Activated naive CD4-positive, alpha-beta T cell treated with anti-CD3 and anti-CD28 coated beads, Interleukin-2, amount 50 U/mL, for 16 hours (primary cell): ENCODE results near the gene UBE2L3.
"Not testable (repeated sequence)": the region's sequence is repeated elsewhere in the genome, so short reads cannot be mapped to it uniquely, and the experiment has no call there.

Source experiments
- DNase-seq: peaks from one replicate; pipeline ENCODE4 v3.0.0-alpha.2; 2020

The UBE2L3 gene

GRCh38 chr22:21567456-21568346 is at the start of gene UBE2L3:
UBE2L3 (plus strand) TSS chr22:21567714; CDS start chr22:21567745, 31 bp downstream.
- DNase-seq, result peak; percentile 87

- not testable (repeated sequence) for DNase-seq
Measured at GRCh38 chr22:21526705-21527500, 40.6 kb upstream of the UBE2L3 start.

GRCh38 chr22:21531525-21531924 is 36.0 kb upstream of the UBE2L3 start:
- DNase-seq, result not testable (repeated sequence)

- DNase-seq, result not testable (repeated sequence)
Measured at GRCh38 chr22:21532863-21533648, 34.5 kb upstream of the UBE2L3 start.

- DNase-seq, result not testable (repeated sequence)
Measured at GRCh38 chr22:21539862-21540261, 27.7 kb upstream of the UBE2L3 start.

- DNase-seq, result not testable (repeated sequence)
Measured at GRCh38 chr22:21544432-21545322, 22.8 kb upstream of the UBE2L3 start.

GRCh38 chr22:21549558-21549957 is 18.0 kb upstream of the UBE2L3 start:
- DNase-seq, result not testable (repeated sequence)

- DNase-seq, result not testable (repeated sequence)
Measured at GRCh38 chr22:21550008-21550677, 17.4 kb upstream of the UBE2L3 start.

- DNase-seq, result not testable (repeated sequence)
Measured at GRCh38 chr22:21550678-21551047, 16.9 kb upstream of the UBE2L3 start.

- not testable (repeated sequence) for DNase-seq
Measured at GRCh38 chr22:21551361-21551760, 16.2 kb upstream of the UBE2L3 start, which contains the start of gene RIMBP3C. RIMBP3C (minus strand) TSS chr22:21551461; CDS start chr22:21550976, 485 bp downstream.

GRCh38 chr22:21559345-21560125 is 8.0 kb upstream of the UBE2L3 start:
- not testable (repeated sequence) for DNase-seq

- not testable (repeated sequence) for DNase-seq
Measured at GRCh38 chr22:21560657-21561056, 6.9 kb upstream of the UBE2L3 start.

GRCh38 chr22:21563912-21564311 is 3.6 kb upstream of the UBE2L3 start:
- DNase-seq, result no peak

- no peak for DNase-seq
Measured at GRCh38 chr22:21564411-21564810, 3.1 kb upstream of the UBE2L3 start.

- DNase-seq, result peak; percentile 28
Measured at GRCh38 chr22:21568347-21569075, 997 bp downstream of the UBE2L3 start.

- DNase-seq, result not testable (repeated sequence)
Measured at GRCh38 chr22:21569076-21569427, 1.5 kb downstream of the UBE2L3 start.

GRCh38 chr22:21569459-21570170 is 2.1 kb downstream of the UBE2L3 start:
- DNase-seq, result no peak

- no peak for DNase-seq
Measured at GRCh38 chr22:21570398-21570797, 2.9 kb downstream of the UBE2L3 start.

- no peak for DNase-seq
Measured at GRCh38 chr22:21571679-21572078, 4.2 kb downstream of the UBE2L3 start.
